ENCODE measurements around the gene TSSK3.

TSSK3 gene

DNA sequence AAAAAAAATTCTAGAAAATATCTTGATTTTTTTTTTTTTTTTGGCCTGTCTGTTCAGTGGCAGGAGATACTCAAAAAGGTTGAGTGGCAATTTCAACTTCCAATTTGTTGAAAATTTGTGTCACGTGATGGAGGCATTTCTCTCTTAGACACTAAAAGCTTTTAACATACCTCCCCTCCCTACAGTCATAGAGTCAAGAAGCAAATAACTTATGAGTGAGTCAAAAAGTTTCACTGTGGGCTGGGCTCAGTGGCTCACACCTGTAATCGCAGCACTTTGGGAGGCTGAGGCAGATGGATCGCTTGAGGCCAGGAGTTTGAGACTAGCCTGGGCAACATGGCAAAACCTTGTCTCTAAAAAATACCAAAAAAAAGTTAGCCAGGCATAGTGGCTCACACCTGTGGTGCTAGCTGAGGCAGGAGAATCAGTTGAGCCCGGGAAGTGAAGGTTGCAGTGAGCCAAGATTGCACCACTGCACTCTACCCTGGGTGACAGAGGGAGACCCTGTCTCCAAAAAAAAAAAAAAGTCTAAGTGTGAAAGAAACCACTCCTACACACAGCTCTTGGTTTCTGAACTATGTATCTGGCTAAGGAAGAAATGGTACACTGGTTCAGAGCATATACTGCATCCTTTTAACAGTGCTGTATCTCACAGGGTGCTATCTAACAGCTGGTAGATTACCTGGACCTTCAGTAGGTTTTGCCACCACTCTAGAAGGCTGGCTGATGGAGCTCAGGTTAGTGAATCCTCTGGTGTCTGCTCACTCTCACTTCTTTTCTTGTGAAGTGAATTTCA lies 43.5 kb downstream of the TSSK3 start:
- no peak for DNase-seq

DNA sequence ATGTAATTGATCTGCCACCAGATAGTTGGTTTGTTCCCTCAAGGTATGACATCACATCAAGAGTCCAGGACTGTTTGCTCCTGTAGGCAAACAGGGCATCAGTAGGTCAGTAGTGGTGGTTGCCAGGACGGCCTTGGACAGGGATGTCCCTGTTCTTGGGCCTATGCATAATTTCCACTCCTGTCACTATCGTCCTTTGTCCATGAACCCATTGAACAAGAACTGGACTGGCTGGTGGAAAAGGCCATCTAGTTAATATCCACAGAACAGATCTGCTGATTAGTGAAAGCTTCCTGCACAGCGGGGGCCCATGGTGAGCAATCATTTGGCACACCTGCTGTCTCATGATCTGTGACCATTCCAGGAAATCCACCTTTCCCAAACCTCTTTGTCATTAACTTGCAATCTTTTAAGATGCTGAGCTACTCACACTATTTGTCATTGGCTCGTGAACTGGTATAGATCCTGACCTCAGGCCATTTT lies 44.3 kb downstream of the TSSK3 start:
- DNase-seq = no peak

DNA sequence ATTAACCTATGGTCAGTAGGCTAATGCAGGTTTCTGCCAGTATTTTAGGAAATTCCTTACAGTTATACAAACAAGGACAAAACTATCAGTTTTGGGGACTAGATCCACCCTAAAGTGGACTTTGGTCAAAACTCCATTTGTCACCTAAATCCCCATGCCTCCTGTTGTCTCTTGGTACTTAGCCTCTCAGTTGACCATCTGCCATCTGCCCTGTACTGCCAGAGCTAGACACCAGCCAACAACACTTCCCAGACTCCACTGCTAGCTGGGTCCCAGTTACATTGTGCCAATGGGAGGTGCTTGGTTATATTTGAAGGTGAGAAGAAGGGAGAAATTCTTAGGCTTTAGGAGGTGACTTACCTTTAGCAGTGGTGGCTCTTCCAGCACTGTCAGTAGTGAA lies 48.9 kb downstream of the TSSK3 start:
- DNase-seq = no peak

DNA sequence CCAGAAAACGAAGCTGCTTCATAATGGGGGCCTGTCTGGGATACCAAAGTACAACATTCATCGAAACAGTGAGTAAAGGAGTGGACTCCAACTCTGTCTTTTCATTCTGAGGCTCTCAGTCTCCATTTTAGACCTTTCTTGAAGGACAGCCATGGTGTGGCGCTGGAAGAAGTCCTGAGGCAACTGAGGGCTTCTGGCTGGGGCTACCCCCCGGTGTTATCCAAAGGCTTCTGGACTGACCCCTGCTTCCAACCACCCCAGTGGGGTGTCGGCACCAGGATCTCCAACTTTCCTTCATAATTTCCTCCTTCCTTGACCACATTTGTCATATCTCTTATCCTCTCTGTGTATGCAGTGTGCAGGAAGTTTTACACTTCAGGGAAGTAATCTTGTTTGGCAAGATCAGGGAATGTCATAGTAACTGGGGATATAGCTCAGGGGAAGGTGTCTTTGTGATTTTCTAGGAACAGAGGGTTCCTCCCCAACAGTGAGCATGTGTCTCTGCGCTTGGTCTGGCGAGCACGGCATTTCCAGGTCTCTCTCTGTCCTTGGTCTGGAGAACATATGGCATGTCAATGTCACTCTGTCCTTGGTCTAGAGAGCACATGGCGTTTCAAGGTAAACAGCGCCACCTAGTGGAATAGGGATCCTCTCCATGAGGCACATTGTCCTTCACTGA lies 51.3 kb downstream of the TSSK3 start:
- peak; percentile 67 for DNase-seq

All from CD4-positive, alpha-beta T cell treated with Interleukin-15 for 1 hour (primary cell).